Transverse colon (tissue), 4 donors: ENCODE measurements around the gene ZBTB20. TPM values are rescaled to one million over a fixed set of nuclear protein-coding genes. Genes with fewer than 3 reads are reported as not detected.
A peak's percentile ranks its signal among the peaks of the same experiment; 100 is the strongest.

ENCODE experiments used
- DNase-seq: peaks from one replicate; pipeline ENCODE4 v3.0.0-alpha.2; 2019
- H3K27ac ChIP-seq, 4 donors: fragments of 200-600 bp; sonication (generic); 2 replicates each; pipeline ENCODE4 v1.5.1; 2016 to 2018; ENCODE audit warnings: inconsistent platforms in 4 of 4
- H3K27me3 ChIP-seq: fragments of 200-600 bp; sonication (generic); 2 replicates; pipeline ENCODE4 v1.5.1; 2017; ENCODE audit warnings: inconsistent platforms
- H3K36me3 ChIP-seq, 4 donors: fragments of 200-600 bp; sonication (generic); 2 replicates each; pipeline ENCODE4 v1.5.1; 2017 to 2019; ENCODE audit warnings: inconsistent platforms in 4 of 4
- H3K4me1 ChIP-seq, 4 donors: fragments of 200-600 bp; sonication (generic); 2 replicates each; pipeline ENCODE4 v1.5.1; 2017 to 2020; ENCODE audit warnings: inconsistent platforms in 4 of 4
- H3K4me3 ChIP-seq, 4 donors: fragments of 200-600 bp; sonication (generic); 1 replicate in 1 of 4; 2 replicates in 3 of 4; pipeline versions ENCODE4 v1.5.1 to v1.6.1; 2017 to 2019; ENCODE audit warnings: inconsistent platforms in 4 of 4
- H3K9me3 ChIP-seq, 2 donors: fragments of 200-600 bp; sonication (generic); 2 replicates each; pipeline ENCODE4 v1.5.1; 2017 to 2019; ENCODE audit warnings: inconsistent platforms in 2 of 2
- CTCF ChIP-seq, 5 experiments: fragments of 200-600 bp in 3 of 5; fragments of 450-650 bp in 2 of 5; sonication (generic) in 3 of 5; IDR thresholded peaks; 1 replicate in 2 of 5; 2 replicates in 3 of 5; pipeline ENCODE4 v1.5.1; 2016 to 2017; ENCODE audit warnings: antibody characterized with exemption in 5 of 5, inconsistent platforms in 3 of 5, mild to moderate bottlenecking in 2 of 5, moderate library complexity in 1 of 5
- EP300 ChIP-seq: sonication (generic); formaldehyde crosslinking; IDR thresholded peaks from one replicate; pipeline ENCODE4 v1.6.1; 2017; ENCODE audit warnings: antibody characterized with exemption, low read depth
- POLR2A ChIP-seq: fragments of 450-650 bp; IDR thresholded peaks from one replicate; pipeline ENCODE4 v1.6.1; 2016; ENCODE audit warnings: antibody characterized with exemption, mild to moderate bottlenecking, moderate library complexity
- POLR2AphosphoS5 ChIP-seq, 3 donors: sonication (generic); formaldehyde crosslinking; IDR thresholded peaks; one replicate each; pipeline ENCODE4 v1.6.1; 2016; ENCODE audit warnings: antibody characterized with exemption in 3 of 3
- WGBS, 2 donors: methylation state at CpG; one replicate each; pipeline ENCODE4 v1.1.5; 2018; ENCODE audit warnings: low coverage in 1 of 2; 5-methylcytosine and 5-hydroxymethylcytosine counted together
- in situ Hi-C, 4 donors: fragments of 200-750 bp; cut with MboI; loops; one replicate each; pipeline versions ENCODE4 v1.15.0 to v1.15.1; 2017; ENCODE audit warnings: low sequenced_read_pairs in 3 of 4, low pct_ligation_motif_present in 1 of 4, low pct_unique_long_range_greater_than_20kb in 1 of 4
- intact Hi-C: fragments of 100-400 bp; cut with DNase I; formaldehyde crosslinking; loops from one replicate; pipeline ENCODE4 v1.15.1; 2023; ENCODE audit warnings: low total_unique reads
- total RNA-seq, 4 donors: library from RNA; depleted of rRNA; stranded (reverse); fragments of >200 nt; gene quantifications; one replicate each; pipeline ENCODE4 v1.1.0, GENCODE V29; 2016

The ZBTB20 gene
- total RNA-seq, 4 donors from 2014 or later, result 44.6 to 50.5 (median 46.4) TPM

GRCh38 chr3:114858329-114858728, 288.8 kb downstream of the ZBTB20 start:
- intact Hi-C loops, result no loop called here
- no peak overlapping the region for H3K27ac ChIP-seq
- H3K27me3 ChIP-seq, result no peaks in the 10 kb centered on the region
- WGBS, 2 donors, result 51 to 83% methylated on average over 2 to 4 of the region's 4 CpGs
- DNase-seq, result peak; percentile 26
- in situ Hi-C loops, result no loop called here
- peaks cover 0 to 37% (median 4%) of the 10 kb centered on the region in 4 donors for H3K4me1 ChIP-seq
- no peak overlapping the region for H3K4me3 ChIP-seq
- no peaks in the 10 kb centered on the region for H3K36me3 ChIP-seq
- no peaks in the 10 kb centered on the region for H3K9me3 ChIP-seq
- TF ChIP-seq POLR2A (no peak), POLR2AphosphoS5 (IDR thresholded peaks at IDR 0.05) (no peak), EP300 (no peak), CTCF (IDR thresholded peaks at IDR 0.05) (no peak)

- H3K27ac ChIP-seq, result no peak overlapping the region
- 45 to 62% methylated on average over 5 to 6 of the region's 6 CpGs for WGBS, 2 donors
- DNase-seq, result no peak
- in situ Hi-C loops, result no loop called here
- H3K9me3 ChIP-seq, result no peaks in the 10 kb centered on the region
- no peaks in the 10 kb centered on the region for H3K27me3 ChIP-seq
- H3K4me3 ChIP-seq, result no peak overlapping the region
- no peaks in the 10 kb centered on the region for H3K36me3 ChIP-seq
- TF ChIP-seq POLR2AphosphoS5 (IDR thresholded peaks at IDR 0.05) (no peak), EP300 (no peak), POLR2A (no peak), CTCF (IDR thresholded peaks at IDR 0.05) (no peak)
- intact Hi-C loops, result no loop called here
- peaks cover 0 to 37% (median 4%) of the 10 kb centered on the region in 4 donors for H3K4me1 ChIP-seq
Measured at GRCh38 chr3:114857299-114857701, 289.8 kb downstream of the ZBTB20 start.

GRCh38 chr3:114856835-114857234, 290.3 kb downstream of the ZBTB20 start:
- Histone ChIP-seq H3K27ac (no peak overlapping the region), H3K36me3 (no peaks in the 10 kb centered on the region), H3K9me3 (no peaks in the 10 kb centered on the region), H3K27me3 (no peaks in the 10 kb centered on the region), H3K4me1 (peaks cover 0 to 34% (median 4%) of the 10 kb centered on the region in 4 donors), H3K4me3 (no peak overlapping the region)
- WGBS, 2 donors, result 38 to 40% methylated on average over 1 of the region's 1 CpG
- DNase-seq, result no peak
- TF ChIP-seq POLR2A, result no peak
- no peak for TF ChIP-seq POLR2AphosphoS5 (IDR thresholded peaks at IDR 0.05)
- TF ChIP-seq EP300, result no peak
- no peak for TF ChIP-seq CTCF (IDR thresholded peaks at IDR 0.05)
- in situ Hi-C loops (no loop called here), intact Hi-C loops (no loop called here)

- H3K4me3 ChIP-seq, result no peak overlapping the region
- in situ Hi-C loops (no loop called here), intact Hi-C loops (no loop called here)
- H3K27me3 ChIP-seq, result no peaks in the 10 kb centered on the region
- peaks cover 0 to 29% (median 4%) of the 10 kb centered on the region in 4 donors for H3K4me1 ChIP-seq
- H3K36me3 ChIP-seq, result no peaks in the 10 kb centered on the region
- no peak overlapping the region for H3K27ac ChIP-seq
- 89 to 90% methylated on average over 5 of the region's 5 CpGs for WGBS, 2 donors
- TF ChIP-seq POLR2AphosphoS5 (IDR thresholded peaks at IDR 0.05), result no peak
- no peak for TF ChIP-seq POLR2A
- no peak for TF ChIP-seq CTCF (IDR thresholded peaks at IDR 0.05)
- TF ChIP-seq EP300, result no peak
- no peaks in the 10 kb centered on the region for H3K9me3 ChIP-seq
- DNase-seq, result no peak
Measured at GRCh38 chr3:114855839-114856238, 291.2 kb downstream of the ZBTB20 start.
